Liver (tissue), 9 donors: Measurements from ENCODE around the gene SLX4. TPM values are rescaled to one million over a fixed set of nuclear protein-coding genes. Genes with fewer than 3 reads are reported as not detected.

Experiments used
- DNase-seq: peaks from one replicate; pipeline ENCODE4 v3.0.0-alpha.2; 2017; ENCODE audit warnings: low spot score
- H3K27ac ChIP-seq, 2 donors: one replicate each; pipeline ENCODE4 v1.7.0; 2013; ENCODE audit warnings: inconsistent platforms in 2 of 2, low read length in 2 of 2, control low read depth in 1 of 2, low read depth in 1 of 2, mild to moderate bottlenecking in 1 of 2
- H3K27me3 ChIP-seq, 4 donors: one replicate each; pipeline versions ENCODE4 v1.6.1 to v1.7.0; 2013; ENCODE audit warnings: low read length in 3 of 4, inconsistent platforms in 1 of 4, mild to moderate bottlenecking in 1 of 4, moderate library complexity in 1 of 4; ENCODE audit not compliant: control insufficient read depth in 4 of 4, insufficient read depth in 4 of 4
- H3K36me3 ChIP-seq, 4 donors: one replicate each; pipeline versions ENCODE4 v1.6.1 to v1.7.0; 2013; ENCODE audit warnings: low read length in 3 of 4, mild to moderate bottlenecking in 3 of 4, low read depth in 1 of 4, moderate library complexity in 1 of 4; ENCODE audit not compliant: control insufficient read depth in 4 of 4, insufficient read depth in 3 of 4
- H3K4me1 ChIP-seq, 4 donors: one replicate each; pipeline versions ENCODE4 v1.6.1 to v1.7.0; 2013; ENCODE audit warnings: low read length in 3 of 4, mild to moderate bottlenecking in 3 of 4, moderate library complexity in 1 of 4; ENCODE audit not compliant: control insufficient read depth in 4 of 4, insufficient read depth in 4 of 4
- H3K4me3 ChIP-seq, 3 donors: one replicate each; pipeline versions ENCODE4 v1.6.1 to v1.7.0; 2013; ENCODE audit warnings: low read length in 3 of 3, control low read depth in 1 of 3, low read depth in 1 of 3, mild to moderate bottlenecking in 1 of 3
- H3K9ac ChIP-seq, 2 donors: one replicate each; pipeline ENCODE4 v1.7.0; 2013; ENCODE audit warnings: low read length in 2 of 2, mild to moderate bottlenecking in 2 of 2, moderate library complexity in 2 of 2, control low read depth in 1 of 2, low read depth in 1 of 2
- H3K9me3 ChIP-seq, 4 donors: one replicate each; pipeline versions ENCODE4 v1.6.1 to v1.7.0; 2013; ENCODE audit warnings: low read length in 3 of 4; ENCODE audit not compliant: control insufficient read depth in 4 of 4
- ATF3 ChIP-seq: IDR thresholded peaks from 2 replicates; pipeline ENCODE4 v1.6.1; 2016; ENCODE audit warnings: antibody characterized with exemption
- CTCF ChIP-seq: fragments of 150-350 bp; IDR thresholded peaks from 2 replicates; pipeline ENCODE4 v1.5.1; 2017; ENCODE audit warnings: improper control_type of control experiment, low read depth, low read length; ENCODE audit not compliant: missing input control
- EGR1 ChIP-seq, 2 donors: IDR thresholded peaks; 2 replicates each; pipeline ENCODE4 v1.6.1; 2016 to 2018; ENCODE audit warnings: antibody characterized with exemption in 2 of 2, low read depth in 2 of 2
- FOXA1 ChIP-seq: IDR thresholded peaks from 2 replicates; pipeline ENCODE4 v1.6.1; 2016; ENCODE audit warnings: antibody characterized with exemption
- FOXA2 ChIP-seq: IDR thresholded peaks from 2 replicates; pipeline ENCODE4 v1.6.1; 2016; ENCODE audit warnings: antibody characterized with exemption
- GABPA ChIP-seq, 2 donors: IDR thresholded peaks in 1 of 2; conservative IDR thresholded peaks in 1 of 2; 2 replicates each; pipeline ENCODE4 v1.6.1; 2016; ENCODE audit warnings: antibody characterized with exemption in 2 of 2, mild to moderate bottlenecking in 1 of 2, moderate library complexity in 1 of 2
- HNF4A ChIP-seq, 2 donors: conservative IDR thresholded peaks; 2 replicates each; pipeline ENCODE4 v1.6.1; 2016; ENCODE audit warnings: antibody characterized with exemption in 2 of 2, mild to moderate bottlenecking in 2 of 2
- HNF4G ChIP-seq: IDR thresholded peaks from 2 replicates; pipeline ENCODE4 v1.6.1; 2016; ENCODE audit warnings: antibody characterized with exemption
- JUND ChIP-seq, 2 donors: IDR thresholded peaks; 2 replicates each; pipeline ENCODE4 v1.6.1; 2016; ENCODE audit warnings: antibody characterized with exemption in 2 of 2
- MAX ChIP-seq: IDR thresholded peaks from 2 replicates; pipeline ENCODE4 v1.6.1; 2016; ENCODE audit warnings: antibody characterized with exemption
- NR2F2 ChIP-seq: IDR thresholded peaks from 2 replicates; pipeline ENCODE4 v1.6.1; 2016; ENCODE audit warnings: antibody characterized with exemption
- RAD21 ChIP-seq, 2 donors: IDR thresholded peaks; 2 replicates each; pipeline ENCODE4 v1.6.1; 2016; ENCODE audit warnings: antibody characterized with exemption in 2 of 2, mild to moderate bottlenecking in 2 of 2
- REST ChIP-seq: IDR thresholded peaks from 2 replicates; pipeline ENCODE4 v1.6.1; 2016; ENCODE audit warnings: antibody characterized with exemption, mild to moderate bottlenecking
- RXRA ChIP-seq, 2 donors: IDR thresholded peaks; 2 replicates each; pipeline ENCODE4 v1.6.1; 2017 to 2018; ENCODE audit warnings: antibody characterized with exemption in 2 of 2, mild to moderate bottlenecking in 1 of 2
- SP1 ChIP-seq: IDR thresholded peaks from 2 replicates; pipeline ENCODE4 v1.6.1; 2018; ENCODE audit warnings: antibody characterized with exemption, mild to moderate bottlenecking
- TAF1 ChIP-seq: conservative IDR thresholded peaks from 2 replicates; pipeline ENCODE4 v1.6.1; 2016; ENCODE audit warnings: antibody characterized with exemption, mild to moderate bottlenecking
- YY1 ChIP-seq: IDR thresholded peaks from 2 replicates; pipeline ENCODE4 v1.6.1; 2016; ENCODE audit warnings: antibody characterized with exemption, mild to moderate bottlenecking
- ZBTB33 ChIP-seq: IDR thresholded peaks from 2 replicates; pipeline ENCODE4 v1.6.1; 2016; ENCODE audit warnings: antibody characterized with exemption
- WGBS: extraction: QIAGEN DNeasy Blood & Tissue Kit; methylation state at CpG from one replicate; pipeline ENCODE4 v1.1.7; 2013; 5-methylcytosine and 5-hydroxymethylcytosine counted together
- polyA plus RNA-seq, 2 donors: library from polyadenylated mRNA; stranded (reverse) in 1 of 2; unstranded in 1 of 2; fragments of 200-250 nt in 1 of 2; fragments of >200 nt in 1 of 2; fragmentation: Nextera tagmentation in 1 of 2; extraction: Ambion mirVana in 1 of 2; gene quantifications; one replicate each; pipeline versions ENCODE4 v1.2.1 to v1.2.3, GENCODE V29; 2013 to 2015
- total RNA-seq, 2 donors: library from RNA; depleted of rRNA; stranded (reverse); fragments of >200 nt; gene quantifications; one replicate each; pipeline ENCODE4 v1.2.3, GENCODE V29; 2014
- donor health status: healthy.
- donor health status: healthy.
- donor health status: healthy.
- donor health status: healthy.
- donor health status: healthy.

SLX4 gene
- total and polyA plus RNA-seq, 4 donors, result 0.32 to 4.9 (median 1.3) TPM

- Histone ChIP-seq H3K36me3 (peaks cover 0 to 4% (median 3%) of the 10 kb centered on the region in 4 donors), H3K9me3 (peaks cover 0 to 3% (median 0%) of the 10 kb centered on the region in 4 donors), H3K27me3 (no peaks in the 10 kb centered on the region), H3K4me3 (no peak overlapping the region), H3K9ac (no peak overlapping the region), H3K27ac (no peak overlapping the region), H3K4me1 (no peaks in the 10 kb centered on the region)
- no peak for DNase-seq
- TF ChIP-seq SP1, result no peak
- TF ChIP-seq HNF4G, result no peak
- no peak for TF ChIP-seq RAD21 (IDR thresholded peaks at IDR 0.05)
- TF ChIP-seq YY1, result no peak
- no peak for TF ChIP-seq JUND (IDR thresholded peaks at IDR 0.05)
- 97% methylated on average over 17 of the region's 17 CpGs for WGBS
These were observed 13.7 kb downstream of the SLX4 start for GRCh38 chr16:3597676-3598075.

- 86% methylated on average over 10 of the region's 10 CpGs for WGBS
- H3K4me3 ChIP-seq, result no peak overlapping the region
- DNase-seq, result no peak
- H3K27me3 ChIP-seq, result no peaks in the 10 kb centered on the region
- no peak overlapping the region for H3K9ac ChIP-seq
- no peak overlapping the region for H3K27ac ChIP-seq
- H3K36me3 ChIP-seq, result peaks cover 0 to 3% (median 2%) of the 10 kb centered on the region in 4 donors
- H3K4me1 ChIP-seq, result no peaks in the 10 kb centered on the region
- H3K9me3 ChIP-seq, result peaks cover 0 to 3% (median 0%) of the 10 kb centered on the region in 4 donors
- TF ChIP-seq TAF1, result no peak
These were observed 14.2 kb downstream of the SLX4 start for GRCh38 chr16:3597226-3597625.

- Histone ChIP-seq H3K4me1 (no peaks in the 10 kb centered on the region), H3K9ac (no peak overlapping the region), H3K36me3 (peaks cover 0 to 3% (median under 1%) of the 10 kb centered on the region in 4 donors), H3K4me3 (no peak overlapping the region), H3K27me3 (no peaks in the 10 kb centered on the region), H3K27ac (no peak overlapping the region), H3K9me3 (peaks cover 0 to 3% (median 0%) of the 10 kb centered on the region in 4 donors)
- 95% methylated on average over 27 of the region's 27 CpGs for WGBS
- DNase-seq, result no peak
- TF ChIP-seq RXRA (IDR thresholded peaks at IDR 0.05) (no peak), CTCF (no peak), NR2F2 (no peak), GABPA (IDR thresholded peaks at IDR 0.05 in 1 of 2, conservative IDR thresholded peaks at IDR 0.05 in 1 of 2) (no peak), EGR1 (IDR thresholded peaks at IDR 0.05; ENCODE audit: low read depth in 2 of 2) (no peak), JUND (IDR thresholded peaks at IDR 0.05) (no peak), FOXA2 (no peak), ZBTB33 (no peak), TAF1 (no peak), YY1 (no peak), HNF4A (conservative IDR thresholded peaks at IDR 0.05) (no peak), SP1 (no peak), ATF3 (no peak), RAD21 (IDR thresholded peaks at IDR 0.05) (no peak), MAX (no peak), REST (no peak), FOXA1 (no peak)
These were observed 15.1 kb downstream of the SLX4 start for GRCh38 chr16:3596101-3596861.
